Mucosa of descending colon (tissue), 3 donors: ENCODE results near the gene ITCH. TPM values are rescaled to one million over a fixed set of nuclear protein-coding genes. Genes with fewer than 3 reads are reported as not detected.
"Not testable (repeated sequence)": the region's sequence is repeated elsewhere in the genome, so short reads cannot be mapped to it uniquely, and the experiment has no call there.

Source experiments
- ATAC-seq: fragments of 200-7000 bp; cut with Tn5 transposase; one replicate; pipeline ENCODE4 v1.9.1; 2020; ENCODE audit warnings: mild to moderate bottlenecking, moderate library complexity
- DNase-seq, 3 donors: peaks; one replicate each; pipeline ENCODE4 v3.0.0-alpha.2; 2020
- H3K36me3 ChIP-seq: fragments of 200-600 bp; one replicate; pipeline ENCODE4 v1.8.0; 2021; ENCODE audit warnings: low read depth, mild to moderate bottlenecking
- H3K4me1 ChIP-seq: fragments of 200-600 bp; one replicate; pipeline ENCODE4 v1.8.0; 2021; ENCODE audit warnings: low read depth, mild to moderate bottlenecking
- H3K4me3 ChIP-seq: fragments of 200-600 bp; one replicate; pipeline ENCODE4 v1.8.0; 2021; ENCODE audit warnings: mild to moderate bottlenecking
- H3K9me3 ChIP-seq: fragments of 200-600 bp; one replicate; pipeline ENCODE4 v1.8.0; 2021; ENCODE audit warnings: mild to moderate bottlenecking
- CTCF ChIP-seq: fragments of 200-600 bp; IDR thresholded peaks from one replicate; pipeline ENCODE4 v1.8.0; 2022; ENCODE audit warnings: antibody characterized with exemption, mild to moderate bottlenecking
- intact Hi-C, 2 donors: fragments of 100-400 bp; cut with DNase I in 1 of 2; cut with micrococcal nuclease in 1 of 2; formaldehyde crosslinking; loops; one replicate each; pipeline versions ENCODE4 v1.11.0 to v1.11.1; 2022; cut with DNase I, micrococcal nuclease
- total RNA-seq, 3 donors: library from RNA; stranded (reverse); fragmentation: NEBNext Ultra II Directional in 2 of 3; extraction: Animal tissue kit (Norgen Biotek cat#: 25700) in 2 of 3; gene quantifications; one replicate each; pipeline versions ENCODE4 v1.2.1 to v1.2.4, GENCODE V29; 2021 to 2023
- donor health status: DM: no; HTN: no; CAD: no; lungs with moderate emphysema.
- donor health status: DM: no; HTN: no; CAD: no.
- donor health status: DM: no; HTN: yes; CAD: no.

ITCH gene
- total RNA-seq, 3 donors from 2014 or later: 60.0 to 81.0 (median 75.0) TPM

DNA sequence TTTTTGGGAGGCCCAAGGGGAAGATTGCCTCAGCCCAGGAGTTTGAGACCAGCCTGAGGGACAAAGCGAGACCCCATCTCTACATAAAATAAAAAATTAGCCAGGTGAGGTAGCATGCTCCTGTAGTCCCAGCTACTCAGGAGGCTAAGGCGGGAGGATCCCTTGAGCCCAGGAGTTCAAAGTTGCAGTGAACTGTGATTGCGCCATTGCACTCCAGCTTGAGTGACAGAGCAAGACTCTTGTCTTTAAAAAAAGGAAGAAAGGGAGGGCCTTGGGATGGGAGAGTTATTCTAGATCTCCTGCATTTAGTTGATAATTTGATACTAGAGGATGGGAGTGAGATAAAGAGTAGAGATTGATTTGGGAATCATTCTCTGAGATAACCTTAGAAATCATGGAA, 68.1 kb downstream of the ITCH start:
- ATAC-seq (no peak), DNase-seq (no peak)
- no peaks in the 10 kb centered on the region for H3K36me3 ChIP-seq
- no peak for TF ChIP-seq CTCF
- no peaks in the 10 kb centered on the region for H3K9me3 ChIP-seq
- no peaks in the 10 kb centered on the region for H3K4me1 ChIP-seq
- H3K4me3 ChIP-seq: no peak overlapping the region
- intact Hi-C loops: no loop called here

GRCh38 chr20:34432663-34433062, 69.6 kb downstream of the ITCH start:
- H3K36me3 ChIP-seq, ATAC-seq, H3K4me1 ChIP-seq, H3K4me3 ChIP-seq, DNase-seq, H3K9me3 ChIP-seq, intact Hi-C loops: not testable (repeated sequence)

- Histone ChIP-seq H3K9me3 (no peaks in the 10 kb centered on the region), H3K36me3 (no peaks in the 10 kb centered on the region), H3K4me1 (no peaks in the 10 kb centered on the region), H3K4me3 (no peak overlapping the region)
- intact Hi-C loops: no loop called here
- ATAC-seq: no peak
- DNase-seq: no peak
- no peak for TF ChIP-seq CTCF
Measured at GRCh38 chr20:34433391-34433790, 70.3 kb downstream of the ITCH start.

DNA sequence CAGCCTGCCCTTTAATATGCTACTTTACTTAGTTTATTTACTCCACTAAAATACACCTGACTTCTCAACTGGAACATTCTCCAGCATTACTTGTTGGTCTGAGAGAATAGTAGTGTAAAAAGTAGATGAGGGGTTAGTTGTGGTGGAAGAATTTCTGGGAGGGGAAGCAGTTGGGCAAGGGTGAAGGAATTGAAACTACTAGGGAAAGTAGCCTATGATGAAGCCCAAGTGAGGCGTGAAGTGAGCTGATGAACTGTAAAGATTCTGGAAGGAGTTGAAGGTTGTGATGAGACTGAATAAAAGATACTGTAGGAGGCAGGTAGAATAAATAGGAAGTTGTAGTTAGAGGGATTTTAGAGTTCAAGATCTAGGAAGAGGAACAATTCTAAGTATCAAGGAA, 72.5 kb downstream of the ITCH start:
- no peak for TF ChIP-seq CTCF
- Histone ChIP-seq H3K4me3 (no peak overlapping the region), H3K36me3 (no peaks in the 10 kb centered on the region), H3K4me1 (no peaks in the 10 kb centered on the region), H3K9me3 (no peaks in the 10 kb centered on the region)
- intact Hi-C loops: no loop called here
- ATAC-seq: no peak
- no peak for DNase-seq

- Histone ChIP-seq H3K36me3 (no peaks in the 10 kb centered on the region), H3K4me3 (no peak overlapping the region), H3K9me3 (no peaks in the 10 kb centered on the region), H3K4me1 (no peaks in the 10 kb centered on the region)
- intact Hi-C loops: no loop called here
- no peak for TF ChIP-seq CTCF
- ATAC-seq (no peak), DNase-seq (no peak)
Measured at GRCh38 chr20:34437330-34437986, 74.4 kb downstream of the ITCH start.

DNA sequence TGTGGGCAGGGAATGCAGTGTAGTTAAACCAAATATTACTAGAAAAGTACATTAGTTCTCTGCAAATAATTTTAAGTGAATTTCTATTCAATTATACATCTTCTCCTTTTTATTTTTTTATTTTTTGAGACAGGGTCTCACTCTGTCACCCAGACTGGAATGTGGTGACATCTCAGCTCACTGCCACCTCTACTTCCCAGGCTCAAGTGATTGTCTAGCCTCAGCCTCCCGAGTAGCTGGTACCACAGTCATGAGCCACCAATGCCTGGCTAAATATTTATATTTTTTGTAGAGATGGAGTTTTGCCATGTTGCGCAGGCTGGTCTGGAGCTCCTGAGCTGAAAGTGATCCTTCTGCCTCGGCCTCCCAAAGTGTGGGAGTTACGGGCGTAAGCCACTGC, 76.1 kb downstream of the ITCH start:
- Histone ChIP-seq H3K4me1 (no peaks in the 10 kb centered on the region), H3K4me3 (no peak overlapping the region), H3K9me3 (no peaks in the 10 kb centered on the region), H3K36me3 (no peaks in the 10 kb centered on the region)
- TF ChIP-seq CTCF: no peak
- ATAC-seq (no peak), DNase-seq (no peak)
- intact Hi-C loops: no loop called here

- ATAC-seq, H3K4me1 ChIP-seq, H3K4me3 ChIP-seq, intact Hi-C loops, H3K9me3 ChIP-seq, DNase-seq: not testable (repeated sequence)
- peaks cover 12% of the 10 kb centered on the region for H3K36me3 ChIP-seq
Measured at GRCh38 chr20:34441423-34441822, 78.3 kb downstream of the ITCH start.
